Kidney (tissue), 14 donors: ENCODE data around the gene C4B. TPM values are rescaled to one million over a fixed set of nuclear protein-coding genes. Genes with fewer than 3 reads are reported as not detected.

Source experiments
- DNase-seq, 5 donors: peaks; one replicate each; pipeline ENCODE4 v3.0.0-alpha.2; 2013 to 2020
- FAIRE-seq: peaks from 2 replicates; lab custom pipeline; 2012; peaks lifted over from hg19 to GRCh38; lab: Jason Lieb, UNC
- H3K27ac ChIP-seq, 2 donors: one replicate each; pipeline ENCODE4 v1.7.0; 2013; ENCODE audit warnings: low read depth in 2 of 2, low read length in 2 of 2, inconsistent platforms in 1 of 2
- H3K27me3 ChIP-seq: one replicate; pipeline ENCODE4 v1.7.1; 2013; ENCODE audit warnings: low read length, inconsistent platforms; ENCODE audit not compliant: control insufficient read depth, insufficient read depth
- H3K36me3 ChIP-seq, 3 donors: one replicate each; pipeline versions ENCODE4 v1.7.0 to v1.7.1; 2013; ENCODE audit warnings: low read length in 3 of 3, control low read depth in 1 of 3, inconsistent platforms in 1 of 3; ENCODE audit not compliant: insufficient read depth in 3 of 3, control insufficient read depth in 2 of 3
- H3K4me1 ChIP-seq, 3 donors: one replicate each; pipeline versions ENCODE4 v1.7.0 to v1.7.1; 2013; ENCODE audit warnings: low read length in 3 of 3, inconsistent platforms in 1 of 3, low read depth in 1 of 3; ENCODE audit not compliant: control insufficient read depth in 2 of 3, insufficient read depth in 2 of 3
- H3K4me3 ChIP-seq, 3 donors: one replicate each; pipeline versions ENCODE4 v1.7.0 to v1.8.1; 2013; ENCODE audit warnings: low read length in 3 of 3, control low read depth in 1 of 3, inconsistent platforms in 1 of 3
- H3K9ac ChIP-seq, 3 donors: one replicate each; pipeline versions ENCODE4 v1.7.0 to v1.7.1; 2013; ENCODE audit warnings: low read length in 3 of 3, control low read depth in 1 of 3, inconsistent platforms in 1 of 3
- H3K9me3 ChIP-seq, 3 donors: one replicate each; pipeline versions ENCODE4 v1.7.0 to v1.7.1; 2013; ENCODE audit warnings: low read length in 3 of 3, control low read depth in 1 of 3, inconsistent platforms in 1 of 3; ENCODE audit not compliant: control insufficient read depth in 2 of 3, insufficient read depth in 1 of 3
- intact Hi-C: fragments of 100-400 bp; cut with DNase I; formaldehyde crosslinking; loops from one replicate; pipeline ENCODE4 v1.11.1; 2022
- polyA plus RNA-seq: library from polyadenylated mRNA; stranded (reverse); fragments of 350-450 nt; fragmentation: Illumina TruSeq; extraction: RNeasy Lipid Tissue Mini Kit (QIAGEN cat#74804); gene quantifications from one replicate; pipeline ENCODE4 v1.2.3, GENCODE V29; 2014; ENCODE audit warnings: low read depth, low replicate concordance; ENCODE audit not compliant: insufficient read depth
- total RNA-seq: library from RNA; stranded (reverse); fragmentation: NEBNext Ultra II Directional; extraction: Animal tissue kit (Norgen Biotek cat#: 25700); gene quantifications from one replicate; pipeline ENCODE4 v1.2.1, GENCODE V29; 2021
- TF ChIP-seq, protein P1 (sequence below): IDR thresholded peaks from 3 replicates; pipeline ENCODE4 v1.5.1; 2012; ENCODE audit warnings: mild to moderate bottlenecking, moderate library complexity, borderline replicate concordance; ENCODE audit not compliant: insufficient read depth; ENCODE audit errors: extremely low read depth
- donor health status: control.
- donor health status: control.
- donor health status: control.
- donor health status: control.
- donor health status: control.
- donor health status: DM: yes; HTN: yes; CAD: no.
- donor health status: Normal renal cell carcinoma (clear cell type).

C4B gene
- total and polyA plus RNA-seq, 2 donors from 2014 or later, result 578 to 596 TPM

DNA sequence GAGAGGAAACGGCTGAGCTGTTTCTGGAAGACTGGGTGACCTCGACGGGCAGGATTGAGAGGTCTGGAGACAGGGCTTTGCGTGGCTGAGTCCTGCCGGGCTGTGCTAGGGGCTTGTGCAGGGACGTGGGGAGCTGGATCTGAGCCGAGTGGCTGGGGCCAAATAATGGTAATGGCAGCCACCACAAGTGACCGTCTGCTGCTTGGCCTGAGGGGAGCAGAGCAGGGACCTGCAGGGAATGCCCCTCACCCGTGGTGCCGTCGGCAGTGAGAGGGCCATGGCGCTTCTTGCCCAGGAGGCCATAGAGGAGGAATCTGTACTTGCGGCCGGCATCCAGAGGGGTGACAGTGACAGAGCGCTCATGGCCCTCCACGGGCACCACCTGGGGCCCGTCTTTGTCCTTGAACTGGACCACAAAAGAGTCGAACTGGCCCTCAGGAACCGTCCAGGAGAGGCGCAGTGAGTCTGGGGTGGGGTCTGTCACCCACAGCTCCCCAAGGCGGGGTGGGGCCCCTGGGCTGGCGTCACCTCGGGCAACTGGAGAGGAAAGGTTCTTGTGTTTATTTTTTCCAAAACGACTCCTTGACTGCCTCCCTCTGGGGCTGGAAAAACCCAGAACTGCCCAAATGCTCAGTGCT lies 55.4 kb downstream of the C4B start:
- intact Hi-C loops, result no loop called here
- Histone ChIP-seq H3K4me3 (no peak overlapping the region), H3K9ac (no peak overlapping the region), H3K4me1 (no peaks in the 10 kb centered on the region), H3K27ac (no peak overlapping the region), H3K27me3 (no peaks in the 10 kb centered on the region), H3K9me3 (no peaks in the 10 kb centered on the region), H3K36me3 (no peaks in the 10 kb centered on the region)
- FAIRE-seq (no peak), DNase-seq (no peak)
- TF ChIP-seq, protein P1, sequence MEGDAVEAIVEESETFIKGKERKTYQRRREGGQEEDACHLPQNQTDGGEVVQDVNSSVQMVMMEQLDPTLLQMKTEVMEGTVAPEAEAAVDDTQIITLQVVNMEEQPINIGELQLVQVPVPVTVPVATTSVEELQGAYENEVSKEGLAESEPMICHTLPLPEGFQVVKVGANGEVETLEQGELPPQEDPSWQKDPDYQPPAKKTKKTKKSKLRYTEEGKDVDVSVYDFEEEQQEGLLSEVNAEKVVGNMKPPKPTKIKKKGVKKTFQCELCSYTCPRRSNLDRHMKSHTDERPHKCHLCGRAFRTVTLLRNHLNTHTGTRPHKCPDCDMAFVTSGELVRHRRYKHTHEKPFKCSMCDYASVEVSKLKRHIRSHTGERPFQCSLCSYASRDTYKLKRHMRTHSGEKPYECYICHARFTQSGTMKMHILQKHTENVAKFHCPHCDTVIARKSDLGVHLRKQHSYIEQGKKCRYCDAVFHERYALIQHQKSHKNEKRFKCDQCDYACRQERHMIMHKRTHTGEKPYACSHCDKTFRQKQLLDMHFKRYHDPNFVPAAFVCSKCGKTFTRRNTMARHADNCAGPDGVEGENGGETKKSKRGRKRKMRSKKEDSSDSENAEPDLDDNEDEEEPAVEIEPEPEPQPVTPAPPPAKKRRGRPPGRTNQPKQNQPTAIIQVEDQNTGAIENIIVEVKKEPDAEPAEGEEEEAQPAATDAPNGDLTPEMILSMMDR, result no peak

DNA sequence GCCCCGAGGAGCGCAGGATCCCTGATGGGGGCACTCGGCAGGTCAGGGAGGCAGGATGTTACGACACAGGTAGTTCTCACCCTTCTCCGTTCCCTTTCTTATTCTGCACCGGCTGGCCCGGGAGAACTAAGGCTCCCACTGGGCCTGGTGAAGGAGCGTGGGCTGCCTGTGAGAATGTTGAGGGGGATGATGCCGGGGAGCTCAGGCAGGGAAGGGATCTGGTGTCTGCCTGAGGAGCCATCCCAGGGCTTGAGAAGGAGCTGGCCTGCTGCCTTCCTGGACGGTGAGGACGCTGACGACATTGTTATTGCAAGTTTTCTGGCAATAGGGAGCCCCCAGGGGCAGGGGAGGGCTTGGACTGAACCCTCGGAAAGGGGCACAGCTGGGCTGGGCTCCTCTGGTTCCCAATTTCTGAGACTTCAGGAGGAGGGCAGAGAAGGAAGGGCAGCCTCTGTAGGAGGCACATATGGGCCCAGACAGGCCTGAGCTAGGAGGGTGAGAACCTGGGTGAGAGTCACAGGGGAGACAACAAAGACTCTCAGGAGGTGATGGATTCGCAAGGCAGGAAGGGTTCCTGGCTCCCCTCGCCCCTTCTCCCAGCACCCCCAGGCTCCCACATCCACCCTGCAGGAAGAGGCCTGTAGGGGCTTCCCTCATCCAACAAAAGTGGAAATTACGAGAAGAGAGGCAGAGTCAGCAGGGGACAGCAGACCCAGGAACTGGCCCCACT lies 56.4 kb downstream of the C4B start:
- no peaks in the 10 kb centered on the region for H3K4me1 ChIP-seq
- DNase-seq (no peak), FAIRE-seq (no peak)
- no peak overlapping the region for H3K27ac ChIP-seq
- TF ChIP-seq, protein P1, result no peak
- H3K9me3 ChIP-seq, result no peaks in the 10 kb centered on the region
- no peaks in the 10 kb centered on the region for H3K27me3 ChIP-seq
- H3K4me3 ChIP-seq, result no peak overlapping the region
- no peaks in the 10 kb centered on the region for H3K36me3 ChIP-seq
- intact Hi-C loops, result no loop called here
- no peak overlapping the region for H3K9ac ChIP-seq

DNA sequence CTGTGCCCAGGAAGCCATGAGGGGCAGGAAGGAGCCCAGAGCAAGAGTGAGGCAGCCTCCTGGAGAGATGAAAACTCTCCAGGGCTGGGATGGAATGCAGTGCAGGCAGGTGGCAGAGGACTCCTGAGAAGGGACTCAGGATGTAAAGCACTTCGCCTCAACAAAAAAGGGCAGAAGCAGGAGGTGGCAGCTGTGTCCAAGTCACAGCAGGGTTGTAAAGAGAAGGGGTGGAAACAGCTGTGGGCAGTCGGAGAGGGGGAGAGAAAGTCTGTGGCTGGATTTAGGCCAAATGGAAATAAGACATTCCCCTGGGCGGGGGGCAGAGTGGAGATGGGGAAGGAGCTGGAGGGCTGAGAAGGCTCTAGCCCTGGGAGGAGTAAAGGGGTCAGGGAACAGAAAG lies 58.5 kb downstream of the C4B start:
- DNase-seq (peak in 2 of 5 donors; percentile 24 to 61), FAIRE-seq (no peak)
- intact Hi-C loops, result no loop called here
- H3K27ac ChIP-seq, result no peak overlapping the region
- no peaks in the 10 kb centered on the region for H3K36me3 ChIP-seq
- TF ChIP-seq, protein P1, result no peak
- no peak overlapping the region for H3K9ac ChIP-seq
- no peak overlapping the region for H3K4me3 ChIP-seq
- no peaks in the 10 kb centered on the region for H3K27me3 ChIP-seq
- no peaks in the 10 kb centered on the region for H3K9me3 ChIP-seq
- no peaks in the 10 kb centered on the region for H3K4me1 ChIP-seq
